ENCODE data around the gene ITPK1.

ITPK1 gene

DNA sequence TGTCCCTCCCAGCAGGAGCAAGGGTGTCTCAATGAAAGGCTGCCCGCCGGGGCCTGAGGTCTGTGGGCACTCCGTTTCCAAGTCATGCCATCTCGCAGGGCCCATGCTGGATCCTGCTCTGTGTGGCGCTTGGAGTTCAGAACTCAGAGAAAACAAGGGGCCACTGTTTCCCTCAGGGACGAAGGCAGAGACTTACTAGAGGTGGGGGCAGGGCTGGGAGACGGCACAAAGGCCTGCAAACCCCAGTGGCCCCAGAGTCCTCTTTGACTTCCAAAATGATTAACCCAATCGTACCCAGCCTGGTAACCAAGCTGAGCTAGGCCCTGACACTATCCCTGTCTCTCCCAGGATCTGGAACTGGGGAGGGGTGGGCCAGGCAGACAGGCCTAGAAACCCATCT is 95.8 kb downstream of the ITPK1 start:
- ATAC-seq (no peak), DNase-seq (no peak)
- no peak overlapping the region for H3K27ac Mint-ChIP-seq
- H3K4me3 Mint-ChIP-seq: no peak overlapping the region
- H3K36me3 Mint-ChIP-seq (ENCODE audit: low read depth): peaks cover 2% of the 10 kb centered on the region
- no peaks in the 10 kb centered on the region for H3K9me3 Mint-ChIP-seq
- H3K4me1 Mint-ChIP-seq: peaks cover 22% of the 10 kb centered on the region
- H3K27me3 Mint-ChIP-seq: no peaks in the 10 kb centered on the region

DNA sequence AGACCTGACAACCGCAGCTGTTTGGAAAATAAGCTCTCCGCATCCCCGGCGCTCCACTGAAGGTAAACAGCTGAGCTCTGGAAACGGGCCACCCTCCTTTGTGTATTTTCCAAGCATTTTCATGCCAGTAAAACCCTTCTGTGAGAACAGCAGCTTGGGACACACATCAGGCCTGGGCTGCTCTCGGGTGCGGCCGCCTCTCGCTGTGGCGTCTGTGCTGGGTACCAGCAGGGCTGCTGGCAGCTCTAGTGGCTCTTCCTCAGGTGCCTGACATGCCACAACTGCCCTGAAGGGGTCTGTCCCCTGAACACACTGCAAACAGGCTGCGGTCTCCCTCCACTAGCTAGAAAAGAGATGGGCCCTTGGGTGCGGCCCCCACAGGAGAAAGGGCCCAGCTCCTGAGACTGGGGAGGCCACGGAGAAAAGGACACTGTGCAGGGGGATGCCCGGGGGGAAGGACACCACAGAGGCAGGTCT is 96.3 kb downstream of the ITPK1 start:
- no peak for ATAC-seq
- Mint-ChIP-seq H3K36me3 (ENCODE audit: low read depth) (peaks cover 4% of the 10 kb centered on the region), H3K4me3 (no peak overlapping the region), H3K9me3 (no peaks in the 10 kb centered on the region), H3K4me1 (peaks cover 21% of the 10 kb centered on the region), H3K27me3 (no peaks in the 10 kb centered on the region), H3K27ac (no peak overlapping the region)
- no peak for DNase-seq

DNA sequence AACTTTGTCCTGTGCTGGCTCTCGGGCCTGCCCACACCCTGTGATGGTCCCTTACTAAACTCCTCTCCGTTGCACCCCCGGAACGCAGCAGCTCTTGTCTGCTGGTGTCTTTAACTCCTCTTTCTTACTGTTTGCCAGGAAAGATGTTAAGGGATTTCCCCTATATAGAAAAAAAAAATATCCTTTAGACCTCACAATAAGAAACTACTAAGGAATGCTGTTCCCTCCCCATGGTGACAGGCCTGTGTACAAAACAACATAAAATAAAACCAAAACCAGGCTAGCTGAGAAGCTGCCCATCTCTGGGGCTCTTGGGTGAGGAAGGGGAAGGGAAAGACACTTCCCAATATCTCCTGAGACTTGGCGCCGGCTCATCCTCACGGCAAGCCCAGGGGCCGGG is 97.4 kb downstream of the ITPK1 start:
- Mint-ChIP-seq H3K4me1 (peaks cover 20% of the 10 kb centered on the region), H3K4me3 (no peak overlapping the region), H3K27ac (no peak overlapping the region), H3K27me3 (no peaks in the 10 kb centered on the region), H3K36me3 (ENCODE audit: low read depth) (peaks cover 4% of the 10 kb centered on the region), H3K9me3 (no peaks in the 10 kb centered on the region)
- no peak for ATAC-seq
- DNase-seq: no peak

DNA sequence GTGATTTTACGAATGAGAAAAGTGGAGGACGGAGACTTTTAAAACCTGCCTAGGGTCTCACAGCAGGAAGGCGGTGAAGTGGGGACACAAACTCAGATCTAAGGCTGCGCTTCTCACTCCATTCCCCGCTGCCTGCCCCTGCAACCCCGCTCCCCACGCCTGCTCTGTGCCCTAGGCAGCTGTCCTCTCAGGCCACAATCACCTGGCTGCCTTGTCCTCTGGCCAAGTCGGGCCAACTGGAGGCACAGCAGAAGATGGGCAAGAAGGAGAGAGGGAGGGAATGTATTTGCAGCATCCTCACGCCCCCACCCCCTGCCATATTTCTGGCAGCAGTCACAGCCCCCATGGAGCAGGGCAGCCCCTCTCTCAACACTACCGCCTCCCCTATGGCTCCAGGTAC is 97.8 kb downstream of the ITPK1 start:
- Mint-ChIP-seq H3K27me3 (no peaks in the 10 kb centered on the region), H3K27ac (no peak overlapping the region), H3K36me3 (ENCODE audit: low read depth) (peaks cover 4% of the 10 kb centered on the region), H3K4me1 (peaks cover 25% of the 10 kb centered on the region), H3K9me3 (no peaks in the 10 kb centered on the region), H3K4me3 (no peak overlapping the region)
- no peak for ATAC-seq
- no peak for DNase-seq

DNA sequence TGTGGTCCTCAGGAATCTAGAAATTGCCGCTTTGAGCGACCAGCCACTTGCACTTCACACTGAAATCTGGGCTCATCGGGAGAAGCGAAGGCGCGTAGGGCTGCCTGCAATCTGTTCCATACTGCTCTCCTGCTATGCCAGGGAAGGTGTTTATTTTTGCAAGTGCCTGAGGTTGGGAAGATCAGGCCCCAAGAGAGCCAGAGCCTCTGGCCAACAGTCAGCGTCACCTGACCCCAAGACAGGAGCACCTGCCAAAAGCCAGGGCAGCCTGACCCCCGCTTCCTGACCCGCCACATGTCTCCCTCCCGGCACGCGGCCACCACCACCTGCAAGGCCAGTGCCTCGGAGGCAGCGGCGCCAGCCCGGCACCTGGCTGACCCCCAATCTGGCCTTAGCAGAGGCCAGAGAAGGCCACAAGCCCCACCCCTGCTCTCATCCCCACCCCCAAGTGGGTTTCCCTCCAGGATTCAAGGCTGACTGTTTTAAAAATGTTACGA is 98.4 kb downstream of the ITPK1 start:
- no peak for DNase-seq
- ATAC-seq: no peak
- Mint-ChIP-seq H3K36me3 (ENCODE audit: low read depth) (peaks cover 4% of the 10 kb centered on the region), H3K4me3 (no peak overlapping the region), H3K27ac (no peak overlapping the region), H3K27me3 (no peaks in the 10 kb centered on the region), H3K4me1 (peaks cover 25% of the 10 kb centered on the region), H3K9me3 (no peaks in the 10 kb centered on the region)

DNA sequence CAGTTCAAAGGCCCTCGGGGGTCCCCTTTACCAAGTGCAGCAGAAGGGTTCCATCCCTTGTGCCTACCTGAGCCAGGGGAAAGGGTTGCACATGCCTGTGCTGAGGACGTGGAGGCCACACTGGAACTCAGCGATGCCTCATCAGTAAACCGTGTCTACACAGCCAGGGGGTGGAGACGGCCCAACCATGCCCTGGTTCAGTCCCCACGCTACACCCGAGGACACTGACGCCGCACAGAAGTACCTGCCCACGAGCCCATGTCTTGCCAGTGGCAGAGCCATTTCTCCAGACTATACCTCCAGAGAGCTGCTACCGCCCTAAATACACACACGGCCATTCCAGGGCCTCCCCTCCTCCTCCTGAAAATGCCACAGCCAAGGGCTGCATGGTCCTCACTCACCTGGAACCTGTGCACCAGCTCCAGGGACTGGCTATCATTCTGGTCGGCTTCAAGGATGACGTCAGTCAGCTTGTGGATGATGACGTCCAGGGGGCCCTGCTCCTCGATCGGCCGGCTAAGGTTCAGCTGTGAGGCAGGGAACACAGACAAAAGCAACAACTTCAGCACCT is 99.4 kb downstream of the ITPK1 start:
- Mint-ChIP-seq H3K36me3 (ENCODE audit: low read depth) (peaks cover 4% of the 10 kb centered on the region), H3K27me3 (no peaks in the 10 kb centered on the region), H3K27ac (no peak overlapping the region), H3K4me1 (peaks cover 27% of the 10 kb centered on the region), H3K4me3 (no peak overlapping the region), H3K9me3 (no peaks in the 10 kb centered on the region)
- DNase-seq (no peak), ATAC-seq (no peak)

DNA sequence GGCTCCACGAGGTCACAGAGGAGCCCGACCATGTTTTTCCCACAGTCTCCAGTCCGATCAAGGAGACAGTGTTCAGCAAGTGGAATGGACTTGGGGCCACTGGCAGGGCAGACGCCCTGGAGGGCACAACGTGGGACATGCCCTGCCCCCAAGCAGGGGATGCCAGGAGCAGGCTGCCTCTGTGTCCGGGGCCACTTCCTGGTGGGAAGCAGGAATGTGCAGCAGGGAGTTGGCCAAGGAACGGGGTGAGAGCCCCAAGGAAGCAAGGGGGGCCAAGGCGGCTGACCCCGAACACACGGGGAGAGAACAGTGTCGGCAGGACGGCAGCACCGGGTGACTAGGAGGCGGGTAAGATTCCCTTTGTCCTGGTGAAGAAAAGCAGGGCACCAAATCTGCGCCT is 100.2 kb downstream of the ITPK1 start:
- Mint-ChIP-seq H3K4me1 (peaks cover 27% of the 10 kb centered on the region), H3K4me3 (no peak overlapping the region), H3K9me3 (no peaks in the 10 kb centered on the region), H3K36me3 (ENCODE audit: low read depth) (peaks cover 4% of the 10 kb centered on the region), H3K27ac (no peak overlapping the region), H3K27me3 (no peaks in the 10 kb centered on the region)
- DNase-seq (no peak), ATAC-seq (no peak)

DNA sequence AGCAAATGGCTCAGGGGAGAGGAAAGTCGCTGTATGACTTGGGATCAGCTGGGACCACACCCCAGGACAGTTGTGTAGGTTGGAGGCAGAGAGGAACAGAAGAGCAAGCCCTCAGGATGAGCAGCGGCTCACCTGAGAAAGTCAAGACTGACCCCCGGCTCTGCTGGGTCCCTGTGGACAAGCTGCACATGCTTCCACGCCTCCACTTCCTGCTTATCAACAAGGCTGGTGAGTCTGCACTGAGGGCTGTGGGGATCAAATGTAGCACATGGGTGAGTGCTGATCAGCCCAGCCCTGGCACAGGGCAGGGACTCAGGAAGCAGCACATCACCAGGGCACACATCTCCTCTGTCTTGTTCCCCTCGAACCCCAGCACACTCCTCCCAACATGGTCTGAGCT is 100.7 kb downstream of the ITPK1 start:
- Mint-ChIP-seq H3K27ac (no peak overlapping the region), H3K27me3 (no peaks in the 10 kb centered on the region), H3K9me3 (no peaks in the 10 kb centered on the region), H3K4me3 (no peak overlapping the region), H3K36me3 (ENCODE audit: low read depth) (peaks cover 4% of the 10 kb centered on the region), H3K4me1 (peaks cover 27% of the 10 kb centered on the region)
- ATAC-seq: no peak
- no peak for DNase-seq

DNA sequence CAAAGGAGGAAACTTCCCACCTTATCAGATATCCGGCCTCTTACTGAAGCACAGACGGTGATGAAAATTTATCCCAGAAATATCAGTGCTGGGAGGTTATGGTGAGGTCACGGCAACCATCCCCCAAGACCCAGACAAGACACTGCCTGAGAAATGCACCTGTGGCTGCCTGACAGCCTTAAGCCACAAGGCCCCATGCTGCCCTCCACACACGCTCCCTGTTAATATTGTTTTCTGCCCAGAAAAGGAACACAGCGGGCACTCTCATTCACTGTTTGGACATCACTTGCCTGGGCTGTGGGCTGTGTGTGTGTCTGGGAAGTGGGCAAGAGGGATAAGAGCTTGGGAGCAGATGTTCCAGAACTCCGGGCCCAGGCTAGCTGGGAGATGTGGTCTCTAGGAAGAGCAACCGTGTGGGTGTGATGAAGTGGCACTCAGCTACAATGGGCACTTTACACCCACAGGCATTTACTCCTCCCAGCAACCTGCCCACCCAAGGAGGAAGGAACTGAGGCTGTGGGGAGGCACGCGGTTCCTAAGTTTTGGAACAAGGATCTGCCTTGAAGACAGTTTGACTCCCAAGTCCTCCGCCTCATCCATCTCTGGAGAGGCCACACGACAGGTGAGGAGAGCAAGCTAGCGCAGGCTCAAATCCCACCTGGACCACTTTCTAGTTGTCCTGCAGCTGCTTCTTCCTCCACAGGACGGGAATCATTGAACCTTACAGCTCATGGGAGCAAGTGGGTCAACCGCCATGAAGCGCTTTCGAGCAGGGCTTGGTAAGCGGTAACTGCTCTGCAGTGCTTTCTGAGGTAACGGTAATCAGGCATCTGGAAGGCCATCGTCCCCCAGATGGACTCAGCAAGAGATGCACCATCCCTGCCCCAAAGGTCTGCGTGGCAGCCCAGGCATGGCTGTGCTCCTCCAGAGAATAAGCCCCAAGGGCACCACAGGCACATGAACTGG is 101.4 kb downstream of the ITPK1 start:
- ATAC-seq (no peak), DNase-seq (no peak)
- Mint-ChIP-seq H3K4me1 (peaks cover 27% of the 10 kb centered on the region), H3K27me3 (no peaks in the 10 kb centered on the region), H3K9me3 (no peaks in the 10 kb centered on the region), H3K36me3 (ENCODE audit: low read depth) (peaks cover 4% of the 10 kb centered on the region), H3K27ac (peak overlapping the region; percentile 66), H3K4me3 (no peak overlapping the region)

DNA sequence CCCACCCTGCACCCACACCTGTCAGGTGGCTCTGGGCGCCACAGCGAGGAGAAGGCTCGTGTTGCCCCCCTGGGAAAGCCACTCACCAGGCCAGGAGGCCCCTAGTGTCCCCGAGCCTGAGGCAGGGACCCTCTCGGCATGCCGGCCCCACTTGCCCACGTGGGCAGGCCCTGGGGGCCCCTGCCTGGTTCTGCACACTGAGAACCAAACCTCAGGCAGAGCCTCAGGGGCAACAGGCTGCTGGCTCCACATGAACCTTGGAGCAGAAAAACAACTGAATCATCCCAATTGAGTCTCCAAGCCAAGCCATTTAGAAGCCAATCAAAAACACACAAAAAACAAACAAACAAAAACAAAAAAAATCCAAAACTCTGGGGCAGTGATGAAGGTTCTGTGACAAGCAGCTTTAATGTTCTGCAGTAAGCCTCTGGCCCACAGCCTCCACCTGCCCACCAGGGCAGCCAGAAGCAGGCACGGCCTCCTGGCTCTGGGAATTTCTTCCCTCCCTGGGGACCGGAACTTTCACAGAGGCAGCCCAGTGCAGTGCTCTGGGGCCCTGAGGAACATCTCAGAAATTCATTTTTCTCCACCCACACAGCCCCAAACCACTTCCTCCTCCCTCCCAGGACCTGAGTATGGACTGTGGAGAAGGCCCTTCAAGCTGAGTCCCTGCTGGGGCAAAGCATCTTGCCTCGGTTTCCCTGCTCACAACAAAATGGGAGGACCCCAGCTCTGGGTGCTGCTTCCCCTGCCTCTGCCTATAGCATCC is 102.6 kb downstream of the ITPK1 start:
- Mint-ChIP-seq H3K36me3 (ENCODE audit: low read depth) (peaks cover 4% of the 10 kb centered on the region), H3K9me3 (no peaks in the 10 kb centered on the region), H3K27ac (peak overlapping the region; percentile 66), H3K4me1 (peaks cover 26% of the 10 kb centered on the region), H3K27me3 (no peaks in the 10 kb centered on the region), H3K4me3 (no peak overlapping the region)
- DNase-seq (no peak), ATAC-seq (no peak)

DNA sequence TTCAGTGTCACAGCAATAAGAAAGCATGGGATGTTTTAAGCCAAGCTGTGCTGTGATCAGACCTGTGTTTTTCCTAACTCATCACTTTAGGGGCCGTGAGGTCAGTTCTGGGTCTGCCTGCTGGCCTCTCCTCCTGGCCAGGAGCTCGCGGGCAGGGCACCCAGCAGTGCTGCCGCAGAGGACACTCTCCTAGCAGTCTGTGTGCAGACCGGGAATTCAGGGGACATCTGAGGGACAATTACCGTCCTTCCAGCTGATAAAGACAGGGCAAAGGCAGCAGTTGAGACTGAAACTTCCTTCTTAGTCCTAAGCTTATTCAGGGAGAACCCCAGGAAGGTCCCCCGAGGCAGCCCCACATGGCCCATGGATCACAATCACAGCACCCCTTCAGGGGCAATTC is 103.2 kb downstream of the ITPK1 start:
- peaks cover 29% of the 10 kb centered on the region for H3K4me1 Mint-ChIP-seq
- no peak for ATAC-seq

DNA sequence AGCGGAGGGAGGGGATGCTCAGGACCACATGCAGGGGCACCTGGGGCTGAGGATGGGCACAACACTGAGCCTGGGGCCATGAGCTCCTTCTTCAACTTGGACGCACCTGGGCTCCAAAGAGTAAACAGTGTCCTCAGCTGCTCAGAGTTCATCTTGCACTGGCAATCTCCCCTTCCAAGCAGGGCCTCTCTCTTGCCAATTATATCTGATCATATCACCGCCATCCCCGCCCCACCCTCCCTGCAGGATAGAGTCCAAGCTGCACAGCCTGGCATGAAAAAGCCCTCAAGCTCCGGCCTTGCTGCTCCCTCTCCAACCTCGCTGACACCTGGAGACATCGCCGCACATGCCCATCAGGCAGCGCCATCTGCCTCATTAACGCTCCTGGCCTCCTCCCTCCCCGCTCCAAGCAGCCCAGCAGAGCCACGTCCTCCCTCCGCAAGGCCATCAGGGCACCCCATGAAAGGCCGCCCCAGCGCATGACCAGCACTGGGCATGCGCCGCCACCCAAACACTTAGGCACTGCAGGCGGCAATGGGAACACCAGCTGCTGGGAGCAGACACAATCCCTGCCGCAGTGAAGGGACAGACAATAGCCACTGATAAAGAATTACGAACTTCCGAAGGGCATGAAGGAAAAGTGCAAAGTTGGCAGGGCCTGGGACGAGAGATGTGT is 103.9 kb downstream of the ITPK1 start:
- H3K4me1 Mint-ChIP-seq: peaks cover 32% of the 10 kb centered on the region
- no peak overlapping the region for H3K4me3 Mint-ChIP-seq
- ATAC-seq: no peak
- peaks cover 4% of the 10 kb centered on the region for H3K36me3 Mint-ChIP-seq (ENCODE audit: low read depth)
- no peaks in the 10 kb centered on the region for H3K9me3 Mint-ChIP-seq
- H3K27me3 Mint-ChIP-seq: no peaks in the 10 kb centered on the region
- DNase-seq: no peak
- H3K27ac Mint-ChIP-seq: no peak overlapping the region

More for the DNA sequence above, 103.2 kb downstream of the ITPK1 start:
- no peaks in the 10 kb centered on the region for H3K9me3 Mint-ChIP-seq
- H3K27me3 Mint-ChIP-seq: no peaks in the 10 kb centered on the region
- no peak for DNase-seq
- H3K27ac Mint-ChIP-seq: no peak overlapping the region
- H3K36me3 Mint-ChIP-seq (ENCODE audit: low read depth): peaks cover 4% of the 10 kb centered on the region
- H3K4me3 Mint-ChIP-seq: no peak overlapping the region

DNA sequence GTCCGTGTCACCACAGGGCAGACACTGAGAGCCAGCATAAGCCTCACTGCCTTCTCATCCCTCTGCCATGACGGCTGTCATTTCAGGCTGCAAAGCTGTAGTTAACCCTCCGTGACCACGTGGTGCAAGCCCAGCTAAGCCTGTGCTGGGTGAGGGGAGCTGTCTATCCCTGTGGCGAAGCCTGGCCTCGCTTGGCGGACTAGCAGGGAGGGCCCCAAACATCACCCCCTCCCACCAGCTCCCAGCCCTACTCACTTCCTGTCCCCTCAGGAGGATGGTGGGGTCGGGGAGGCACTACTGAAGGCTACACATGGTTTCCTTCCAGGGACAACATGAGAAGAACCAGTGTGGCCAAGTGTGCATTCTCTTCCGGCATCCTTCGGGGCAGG is 104.6 kb downstream of the ITPK1 start:
- ATAC-seq: no peak
- Mint-ChIP-seq H3K27ac (no peak overlapping the region), H3K4me3 (no peak overlapping the region), H3K4me1 (peaks cover 34% of the 10 kb centered on the region), H3K9me3 (no peaks in the 10 kb centered on the region), H3K27me3 (no peaks in the 10 kb centered on the region), H3K36me3 (ENCODE audit: low read depth) (peaks cover 4% of the 10 kb centered on the region)
- DNase-seq: no peak

DNA sequence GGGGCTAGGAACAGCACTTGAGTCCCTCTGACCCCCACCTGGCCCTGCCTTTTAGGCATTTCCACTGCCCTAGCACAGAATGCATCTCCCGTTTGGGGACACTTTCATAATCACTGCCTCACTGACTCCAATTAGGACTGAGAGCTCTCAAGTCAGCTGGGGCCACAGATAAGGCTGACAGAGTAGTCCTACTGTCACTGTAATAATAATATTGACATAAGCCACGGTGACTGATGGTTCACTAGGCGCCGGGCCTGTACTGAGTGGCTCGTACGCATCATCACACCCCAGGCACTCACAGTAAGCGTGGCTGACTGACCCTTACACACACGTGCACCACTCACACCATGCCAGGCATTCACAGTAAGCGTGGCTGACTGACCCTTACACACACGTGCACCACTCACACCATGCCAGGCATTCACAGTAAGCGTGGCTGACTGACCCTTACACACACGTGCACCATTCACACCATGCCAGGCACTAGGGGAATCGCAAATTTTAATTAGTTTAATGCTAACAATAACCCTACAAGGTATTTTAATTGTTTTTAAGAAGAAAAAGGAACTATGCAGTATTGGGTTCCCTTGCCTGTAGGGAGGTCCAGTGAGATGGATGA is 105.1 kb downstream of the ITPK1 start:
- no peaks in the 10 kb centered on the region for H3K9me3 Mint-ChIP-seq
- DNase-seq (no peak), ATAC-seq (no peak)
- H3K27ac Mint-ChIP-seq: no peak overlapping the region
- peaks cover 34% of the 10 kb centered on the region for H3K4me1 Mint-ChIP-seq
- no peaks in the 10 kb centered on the region for H3K27me3 Mint-ChIP-seq
- no peak overlapping the region for H3K4me3 Mint-ChIP-seq
- H3K36me3 Mint-ChIP-seq (ENCODE audit: low read depth): peaks cover 4% of the 10 kb centered on the region

Measured in activated naive CD8-positive, alpha-beta T cell treated with anti-CD3 and anti-CD28 coated beads, Interleukin-2, amount 50 U/mL, for 24 hours (primary cell).